GM12864 (cell line): Measurements from ENCODE around the gene SCYL2.

Source experiments
- DNase-seq: peaks from one replicate; pipeline ENCODE4 v3.0.0-alpha.2; 2011; ENCODE audit warnings: low read depth
- H3K4me3 ChIP-seq: 2 replicates; pipeline ENCODE4 v1.5.1; 2011; ENCODE audit warnings: mild to moderate bottlenecking, low read depth, low read length, control low read depth
- CTCF ChIP-seq: IDR thresholded peaks from 2 replicates; pipeline ENCODE4 v1.5.1; 2011; ENCODE audit warnings: low read depth, mild to moderate bottlenecking, moderate library complexity, low read length, control low read depth, inconsistent platforms; ENCODE audit errors: missing control alignments

Gene SCYL2

GRCh38 chr12:100388382-100388781 is 121.4 kb downstream of the SCYL2 start:
- H3K4me3 ChIP-seq, result no peak overlapping the region
- DNase-seq, result no peak
- no peak for TF ChIP-seq CTCF
